ENCODE data around the gene ABHD2. TPM values are rescaled to one million over a fixed set of nuclear protein-coding genes. Genes with fewer than 3 reads are reported as not detected.

Gene ABHD2
- total RNA-seq, 1 experiment from 2014 or later: 15.6 TPM

DNA sequence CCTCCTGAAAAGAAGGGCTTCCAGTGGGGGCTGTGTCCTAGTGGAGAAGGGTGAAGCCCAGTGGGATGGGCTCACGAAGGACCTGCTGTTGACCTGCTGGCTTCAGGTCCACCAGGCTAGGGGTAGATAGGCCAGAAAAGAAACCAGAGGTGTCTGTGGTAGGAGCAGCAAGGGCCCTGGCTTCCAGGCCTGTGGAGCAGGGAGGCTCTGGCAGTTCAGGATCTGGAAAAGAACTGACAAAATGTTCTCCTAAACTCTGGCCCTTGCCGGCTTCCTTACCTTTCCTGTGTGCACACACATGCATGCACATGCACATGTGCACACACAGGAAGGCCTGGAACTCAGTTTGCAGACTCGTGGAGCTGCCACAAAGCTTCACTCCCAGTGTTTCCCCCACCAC is 49.7 kb downstream of the ABHD2 start:
- H3K4me1 Mint-ChIP-seq: peaks cover 6 to 8% of the 10 kb centered on the region in 2 experiments
- Histone ChIP-seq H3K4me1 (ENCODE audit: insufficient read depth, low read length) (no peaks in the 10 kb centered on the region), H3K4me2 (ENCODE audit: insufficient read depth, insufficient read length, low read length) (no peak overlapping the region), H2BK120ac (ENCODE audit: low read depth, low read length, poor library complexity, severe bottlenecking) (no peak overlapping the region), H2BK20ac (ENCODE audit: low read depth, low read length, poor library complexity, severe bottlenecking) (no peak overlapping the region), H3K56ac (ENCODE audit: insufficient read length, low read depth, low read length) (no peak overlapping the region), H3T11ph (ENCODE audit: low read length) (no peak overlapping the region), H2AK5ac (ENCODE audit: insufficient read length, low read length) (no peak overlapping the region), H2AFZ (ENCODE audit: low read length) (no peak overlapping the region), H4K20me1 (ENCODE audit: control insufficient read depth, insufficient read depth, insufficient read length) (no peaks in the 10 kb centered on the region), H3K23ac (ENCODE audit: insufficient read length, low read depth, low read length) (no peak overlapping the region), H3K18ac (ENCODE audit: insufficient read length, low read depth, low read length) (no peak overlapping the region), H3K23me2 (ENCODE audit: insufficient read length, low read depth, low read length, poor library complexity, severe bottlenecking) (no peaks in the 10 kb centered on the region), H2BK12ac (ENCODE audit: insufficient read length, low read depth, low read length) (no peak overlapping the region), H2BK15ac (ENCODE audit: low read depth, low read length) (no peak overlapping the region), H3K9me3 (ENCODE audit: control insufficient read depth, low read depth, low read length) (no peaks in the 10 kb centered on the region), H3K27me3 (ENCODE audit: insufficient read depth, low read length) (no peaks in the 10 kb centered on the region), H3K4ac (ENCODE audit: low read depth, low read length) (no peak overlapping the region), H3K14ac (ENCODE audit: insufficient read depth, low read length) (no peak overlapping the region), H4K91ac (ENCODE audit: insufficient read length, low read depth, low read length) (no peak overlapping the region), H3K9ac (ENCODE audit: extremely low read depth, insufficient read length, low read length) (no peak overlapping the region), H2BK5ac (ENCODE audit: insufficient read length, low read length) (no peak overlapping the region), H3K79me2 (ENCODE audit: insufficient read depth, low read length) (no peaks in the 10 kb centered on the region), H3K79me1 (ENCODE audit: insufficient read depth, low read depth, low read length, poor library complexity, severe bottlenecking) (no peaks in the 10 kb centered on the region), H4K5ac (ENCODE audit: insufficient read length, low read depth, low read length) (no peak overlapping the region), H3K27ac (ENCODE audit: insufficient read length, low read depth, low read length) (no peak overlapping the region), H4K8ac (replicated peaks; ENCODE audit: insufficient read length, low read depth, low read length) (no peak overlapping the region)
- TF ChIP-seq, protein P1, sequence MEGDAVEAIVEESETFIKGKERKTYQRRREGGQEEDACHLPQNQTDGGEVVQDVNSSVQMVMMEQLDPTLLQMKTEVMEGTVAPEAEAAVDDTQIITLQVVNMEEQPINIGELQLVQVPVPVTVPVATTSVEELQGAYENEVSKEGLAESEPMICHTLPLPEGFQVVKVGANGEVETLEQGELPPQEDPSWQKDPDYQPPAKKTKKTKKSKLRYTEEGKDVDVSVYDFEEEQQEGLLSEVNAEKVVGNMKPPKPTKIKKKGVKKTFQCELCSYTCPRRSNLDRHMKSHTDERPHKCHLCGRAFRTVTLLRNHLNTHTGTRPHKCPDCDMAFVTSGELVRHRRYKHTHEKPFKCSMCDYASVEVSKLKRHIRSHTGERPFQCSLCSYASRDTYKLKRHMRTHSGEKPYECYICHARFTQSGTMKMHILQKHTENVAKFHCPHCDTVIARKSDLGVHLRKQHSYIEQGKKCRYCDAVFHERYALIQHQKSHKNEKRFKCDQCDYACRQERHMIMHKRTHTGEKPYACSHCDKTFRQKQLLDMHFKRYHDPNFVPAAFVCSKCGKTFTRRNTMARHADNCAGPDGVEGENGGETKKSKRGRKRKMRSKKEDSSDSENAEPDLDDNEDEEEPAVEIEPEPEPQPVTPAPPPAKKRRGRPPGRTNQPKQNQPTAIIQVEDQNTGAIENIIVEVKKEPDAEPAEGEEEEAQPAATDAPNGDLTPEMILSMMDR (conservative IDR thresholded peaks at IDR 0.05): no peak
- H3K4me3 Mint-ChIP-seq: no peak overlapping the region
- H3K27ac Mint-ChIP-seq: no peak overlapping the region; a peak in 1 of 7 replicates
- no CpG with 5 or more reads among the region's 3 CpGs for WGBS (ENCODE audit: extremely low coverage, insufficient read length, low lambda C conversion rate)
- no peaks in the 10 kb centered on the region; a peak in 1 of 7 replicates for H3K36me3 Mint-ChIP-seq (ENCODE audit: insufficient read depth in 1 of 3, low read depth in 3 of 3)
- H3K27me3 Mint-ChIP-seq (ENCODE audit: low read depth): no peaks in the 10 kb centered on the region
- no peak for DNase-seq
- no peaks in the 10 kb centered on the region for H3K9me3 Mint-ChIP-seq
